ENCODE data around the gene SNAP29. TPM values are rescaled to one million over a fixed set of nuclear protein-coding genes. Genes with fewer than 3 reads are reported as not detected.

SNAP29 gene
- total and polyA plus RNA-seq, 9 of the 15 experiments (the other 6 are each of a cell fraction or from before 2014, with no cell fraction given) = 19.5 to 250 (median 75.9) TPM

DNA sequence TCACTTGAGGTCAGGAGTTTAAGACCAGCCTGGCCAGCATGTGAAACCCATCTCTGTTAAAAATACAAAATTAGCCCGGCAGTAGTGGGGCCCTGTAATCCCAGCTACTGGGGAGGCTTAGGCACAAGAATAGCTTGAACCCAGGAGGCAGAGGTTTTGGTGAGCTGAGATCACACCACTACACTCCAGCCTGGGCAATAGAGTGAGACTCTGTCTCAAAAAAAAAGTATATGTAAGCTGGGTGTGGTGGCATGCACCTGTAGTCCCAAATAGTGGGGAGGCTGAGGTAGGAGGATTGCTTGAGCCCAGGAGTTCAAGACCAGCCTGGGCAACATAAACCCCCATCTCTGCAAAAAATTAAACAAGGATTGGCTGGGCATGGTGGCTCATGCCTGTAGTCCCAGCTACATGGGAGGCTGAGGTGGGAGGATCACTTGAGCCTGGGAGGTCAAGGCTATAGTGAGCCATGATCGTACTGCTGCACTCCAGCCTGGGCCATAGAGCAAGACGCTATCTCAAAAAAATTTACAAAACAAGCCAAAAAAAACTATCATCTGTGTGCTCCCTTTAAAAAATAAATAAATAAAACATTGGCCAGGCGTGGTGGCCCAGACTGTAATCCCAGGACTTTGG, 69.2 kb downstream of the SNAP29 start (continued):
- no peak for TF ChIP-seq PHB (CRISPR knock-in tag; IDR thresholded peaks at IDR 0.05)
- no peak for TF ChIP-seq ZNF224 (CRISPR knock-in tag; IDR thresholded peaks at IDR 0.05)
- TF ChIP-seq, protein P1, sequence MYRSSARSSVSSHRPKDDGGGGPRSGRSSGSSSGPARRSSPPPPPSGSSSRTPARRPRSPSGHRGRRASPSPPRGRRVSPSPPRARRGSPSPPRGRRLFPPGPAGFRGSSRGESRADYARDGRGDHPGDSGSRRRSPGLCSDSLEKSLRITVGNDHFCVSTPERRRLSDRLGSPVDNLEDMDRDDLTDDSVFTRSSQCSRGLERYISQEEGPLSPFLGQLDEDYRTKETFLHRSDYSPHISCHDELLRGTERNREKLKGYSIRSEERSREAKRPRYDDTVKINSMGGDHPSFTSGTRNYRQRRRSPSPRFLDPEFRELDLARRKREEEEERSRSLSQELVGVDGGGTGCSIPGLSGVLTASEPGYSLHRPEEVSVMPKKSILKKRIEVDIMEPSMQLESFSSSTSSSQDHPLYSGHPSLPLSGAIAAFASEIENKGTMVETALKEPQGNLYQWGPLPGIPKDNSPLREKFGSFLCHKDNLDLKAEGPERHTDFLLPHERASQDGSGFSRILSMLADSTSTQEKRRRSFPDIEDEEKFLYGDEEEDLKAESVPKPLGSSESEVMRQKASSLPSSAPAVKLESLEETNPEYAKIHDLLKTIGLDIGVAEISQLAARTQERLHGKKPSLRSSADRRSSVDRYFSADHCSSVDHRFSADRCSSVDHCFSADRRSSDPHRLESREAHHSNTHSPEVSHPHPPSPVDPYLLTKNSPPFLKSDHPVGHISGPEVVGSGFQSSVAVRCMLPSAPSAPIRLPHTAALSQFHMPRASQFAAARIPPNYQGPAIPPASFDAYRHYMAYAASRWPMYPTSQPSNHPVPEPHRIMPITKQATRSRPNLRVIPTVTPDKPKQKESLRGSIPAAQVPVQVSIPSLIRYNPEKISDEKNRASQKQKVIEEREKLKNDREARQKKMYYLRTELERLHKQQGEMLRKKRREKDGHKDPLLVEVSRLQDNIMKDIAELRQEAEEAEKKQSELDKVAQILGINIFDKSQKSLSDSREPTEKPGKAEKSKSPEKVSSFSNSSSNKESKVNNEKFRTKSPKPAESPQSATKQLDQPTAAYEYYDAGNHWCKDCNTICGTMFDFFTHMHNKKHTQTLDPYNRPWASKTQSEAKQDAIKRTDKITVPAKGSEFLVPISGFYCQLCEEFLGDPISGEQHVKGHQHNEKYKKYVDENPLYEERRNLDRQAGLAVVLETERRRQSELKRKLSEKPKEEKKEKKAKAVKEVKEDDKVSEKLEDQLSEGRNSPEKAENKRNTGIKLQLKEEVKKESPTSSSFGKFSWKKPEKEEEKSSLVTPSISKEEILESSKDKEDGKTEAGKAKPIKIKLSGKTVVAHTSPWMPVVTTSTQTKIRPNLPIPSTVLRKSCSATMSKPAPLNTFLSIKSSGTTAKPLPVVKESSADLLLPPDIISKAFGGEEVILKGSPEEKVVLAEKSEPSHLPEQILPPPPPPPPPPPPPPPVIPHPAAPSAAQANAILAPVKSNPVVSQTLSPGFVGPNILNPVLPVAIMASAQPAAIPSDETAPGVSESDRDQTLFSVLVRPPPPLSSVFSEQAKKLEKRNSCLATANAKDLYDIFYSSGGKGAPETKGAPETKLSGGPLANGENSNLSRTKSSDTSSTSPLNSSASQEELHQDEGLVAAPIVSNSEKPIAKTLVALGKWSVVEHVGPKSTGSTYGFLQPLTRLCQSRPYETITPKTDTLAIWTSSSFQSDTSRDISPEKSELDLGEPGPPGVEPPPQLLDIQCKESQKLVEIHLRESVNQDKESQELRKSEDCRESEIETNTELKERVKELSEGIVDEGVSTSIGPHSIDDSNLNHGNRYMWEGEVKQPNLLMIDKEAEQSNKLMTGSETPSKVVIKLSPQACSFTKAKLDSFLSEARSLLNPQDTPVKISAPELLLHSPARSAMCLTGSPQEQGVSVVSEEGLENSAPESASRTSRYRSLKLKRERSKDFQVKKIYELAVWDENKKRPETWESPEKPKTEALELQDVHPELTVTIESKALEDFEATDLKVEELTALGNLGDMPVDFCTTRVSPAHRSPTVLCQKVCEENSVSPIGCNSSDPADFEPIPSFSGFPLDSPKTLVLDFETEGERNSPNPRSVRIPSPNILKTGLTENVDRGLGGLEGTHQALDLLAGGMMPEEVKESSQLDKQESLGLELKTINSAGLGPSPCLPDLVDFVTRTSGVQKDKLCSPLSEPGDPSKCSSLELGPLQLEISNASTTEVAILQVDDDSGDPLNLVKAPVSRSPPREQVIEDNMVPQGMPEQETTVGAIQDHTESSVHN (IDR thresholded peaks at IDR 0.05; ENCODE audit: borderline replicate concordance in 1 of 2, low read depth in 1 of 2) = no peak
- TF ChIP-seq ZNF561 (CRISPR knock-in tag; conservative IDR thresholded peaks at IDR 0.05) = no peak
- TF ChIP-seq, protein P2, sequence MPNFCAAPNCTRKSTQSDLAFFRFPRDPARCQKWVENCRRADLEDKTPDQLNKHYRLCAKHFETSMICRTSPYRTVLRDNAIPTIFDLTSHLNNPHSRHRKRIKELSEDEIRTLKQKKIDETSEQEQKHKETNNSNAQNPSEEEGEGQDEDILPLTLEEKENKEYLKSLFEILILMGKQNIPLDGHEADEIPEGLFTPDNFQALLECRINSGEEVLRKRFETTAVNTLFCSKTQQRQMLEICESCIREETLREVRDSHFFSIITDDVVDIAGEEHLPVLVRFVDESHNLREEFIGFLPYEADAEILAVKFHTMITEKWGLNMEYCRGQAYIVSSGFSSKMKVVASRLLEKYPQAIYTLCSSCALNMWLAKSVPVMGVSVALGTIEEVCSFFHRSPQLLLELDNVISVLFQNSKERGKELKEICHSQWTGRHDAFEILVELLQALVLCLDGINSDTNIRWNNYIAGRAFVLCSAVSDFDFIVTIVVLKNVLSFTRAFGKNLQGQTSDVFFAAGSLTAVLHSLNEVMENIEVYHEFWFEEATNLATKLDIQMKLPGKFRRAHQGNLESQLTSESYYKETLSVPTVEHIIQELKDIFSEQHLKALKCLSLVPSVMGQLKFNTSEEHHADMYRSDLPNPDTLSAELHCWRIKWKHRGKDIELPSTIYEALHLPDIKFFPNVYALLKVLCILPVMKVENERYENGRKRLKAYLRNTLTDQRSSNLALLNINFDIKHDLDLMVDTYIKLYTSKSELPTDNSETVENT (CRISPR knock-in tag; IDR thresholded peaks at IDR 0.05) = no peak
- TF ChIP-seq, protein P3, sequence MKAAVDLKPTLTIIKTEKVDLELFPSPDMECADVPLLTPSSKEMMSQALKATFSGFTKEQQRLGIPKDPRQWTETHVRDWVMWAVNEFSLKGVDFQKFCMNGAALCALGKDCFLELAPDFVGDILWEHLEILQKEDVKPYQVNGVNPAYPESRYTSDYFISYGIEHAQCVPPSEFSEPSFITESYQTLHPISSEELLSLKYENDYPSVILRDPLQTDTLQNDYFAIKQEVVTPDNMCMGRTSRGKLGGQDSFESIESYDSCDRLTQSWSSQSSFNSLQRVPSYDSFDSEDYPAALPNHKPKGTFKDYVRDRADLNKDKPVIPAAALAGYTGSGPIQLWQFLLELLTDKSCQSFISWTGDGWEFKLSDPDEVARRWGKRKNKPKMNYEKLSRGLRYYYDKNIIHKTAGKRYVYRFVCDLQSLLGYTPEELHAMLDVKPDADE (conservative IDR thresholded peaks at IDR 0.05; ENCODE audit: control insufficient read depth, low read depth, low read length) = no peak
- no peak for TF ChIP-seq PHF21A (IDR thresholded peaks at IDR 0.05; ENCODE audit: borderline replicate concordance, low read depth)
- no peak for TF ChIP-seq SMARCB1 (IDR thresholded peaks at IDR 0.05; ENCODE audit: insufficient read length, low read depth)
- no peak for TF ChIP-seq CXXC5 (CRISPR knock-in tag; IDR thresholded peaks at IDR 0.05)
- TF ChIP-seq MTA1 (IDR thresholded peaks at IDR 0.05; ENCODE audit: borderline replicate concordance) = no peak
- TF ChIP-seq RAD21 (CRISPR knock-in tag; conservative IDR thresholded peaks at IDR 0.05 in 1 of 2, IDR thresholded peaks at IDR 0.05 in 1 of 2) = no peak
